B cell (primary cell): ENCODE data around the gene ZC3H18. TPM values are rescaled to one million over a fixed set of nuclear protein-coding genes. Genes with fewer than 3 reads are reported as not detected.

Experiments used
- ATAC-seq: fragments of 200-7000 bp; cut with Tn5 transposase; one replicate; pipeline ENCODE4 v1.10.0; 2021; ENCODE audit warnings: low read depth, mild to moderate bottlenecking, moderate number of reproducible peaks, moderate library complexity
- CTCF ChIA-PET: fragments of 350-600 bp; sonication (Branson Sonifier 250); formaldehyde crosslinking; loops from one replicate; lab custom pipeline; 2021; ENCODE audit warnings: antibody characterized with exemption, inconsistent platforms; lab: Charles Lee
- POLR2A ChIA-PET: fragments of 350-600 bp; sonication (Branson Sonifier 250); formaldehyde crosslinking; loops from one replicate; lab custom pipeline; 2021; ENCODE audit warnings: antibody characterized with exemption; lab: Charles Lee
- DNase-seq: peaks from one replicate; pipeline ENCODE4 v3.0.0; 2013
- H2AFZ ChIP-seq: 2 replicates; pipeline ENCODE4 v1.6.1; 2012; ENCODE audit warnings: mild to moderate bottlenecking, low read depth, low read length; ENCODE audit not compliant: insufficient read depth, poor library complexity, severe bottlenecking
- H3K27ac ChIP-seq, 2 donors: 1 replicate in 1 of 2; 2 replicates in 1 of 2; pipeline ENCODE4 v1.5.1; 2012 to 2013; ENCODE audit warnings: low read length in 2 of 2, mild to moderate bottlenecking in 2 of 2, moderate library complexity in 1 of 2
- H3K27me3 ChIP-seq, 4 experiments: fragments of 200-600 bp in 1 of 4; sonication (generic) in 1 of 4; replicated peaks in 1 of 4; 1 replicate in 2 of 4; 2 replicates in 2 of 4; pipeline versions ENCODE4 v1.6.1 to v1.7.0; 2013 to 2016; ENCODE audit warnings: low read length in 3 of 4, mild to moderate bottlenecking in 2 of 4, mixed read lengths in 1 of 4, moderate library complexity in 1 of 4; ENCODE audit not compliant: insufficient read depth in 4 of 4, control insufficient read depth in 3 of 4; ENCODE audit errors: control extremely low read depth in 1 of 4
- H3K36me3 ChIP-seq, 2 experiments: replicated peaks in 1 of 2; 1 replicate in 1 of 2; 2 replicates in 1 of 2; pipeline versions ENCODE4 v1.6.1 to v1.7.1; 2013; ENCODE audit warnings: low read length in 1 of 2; ENCODE audit not compliant: insufficient read depth in 2 of 2, control insufficient read depth in 1 of 2; ENCODE audit errors: control extremely low read depth in 1 of 2, extremely low read depth in 1 of 2
- H3K4me1 ChIP-seq, 2 donors: fragments of 200-600 bp in 1 of 2; sonication (generic) in 1 of 2; 1 replicate in 1 of 2; 2 replicates in 1 of 2; pipeline versions ENCODE4 v1.5.1 to v1.6.1; 2013 to 2017; ENCODE audit warnings: low read length in 2 of 2; ENCODE audit not compliant: control insufficient read depth in 2 of 2, insufficient read depth in 2 of 2
- H3K4me2 ChIP-seq: replicated peaks from 2 replicates; pipeline ENCODE3; 2012; ENCODE audit warnings: mild to moderate bottlenecking, low read depth, low read length; ENCODE audit not compliant: poor library complexity, severe bottlenecking
- H3K4me3 ChIP-seq, 5 experiments: fragments of 200-600 bp in 1 of 5; sonication (generic) in 1 of 5; 1 replicate in 3 of 5; 2 replicates in 2 of 5; pipeline versions ENCODE4 v1.5.1 to v1.7.0; 2011 to 2016; ENCODE audit warnings: low read length in 4 of 5, mild to moderate bottlenecking in 4 of 5, low read depth in 2 of 5, control low read depth in 1 of 5, moderate library complexity in 1 of 5; ENCODE audit not compliant: insufficient read depth in 1 of 5; ENCODE audit errors: control extremely low read depth in 1 of 5, extremely low read depth in 1 of 5
- H3K79me2 ChIP-seq: fragments of 200-600 bp; sonication (generic); one replicate; pipeline ENCODE4 v1.6.0; 2016; ENCODE audit warnings: low read length; ENCODE audit not compliant: control insufficient read depth, insufficient read depth
- H3K9ac ChIP-seq: fragments of 200-600 bp; sonication (generic); 2 replicates; pipeline ENCODE4 v1.6.1; 2017; ENCODE audit warnings: mild to moderate bottlenecking, low read length, moderate library complexity
- H3K9me3 ChIP-seq, 3 donors: one replicate each; pipeline versions ENCODE4 v1.6.1 to v1.7.1; 2013; ENCODE audit warnings: low read length in 2 of 3; ENCODE audit not compliant: control insufficient read depth in 2 of 3, insufficient read depth in 1 of 3; ENCODE audit errors: control extremely low read depth in 1 of 3
- H4K20me1 ChIP-seq: 2 replicates; pipeline ENCODE4 v1.6.0; 2012; ENCODE audit warnings: mild to moderate bottlenecking, low read length; ENCODE audit not compliant: insufficient read depth, control insufficient read depth, poor library complexity, severe bottlenecking
- H3K27ac Mint-ChIP-seq: one replicate; pipeline ENCODE4 v1.8.0; 2021; ENCODE audit warnings: mixed read lengths
- H3K27me3 Mint-ChIP-seq: one replicate; pipeline ENCODE4 v1.8.0; 2021; ENCODE audit warnings: mixed read lengths
- H3K4me1 Mint-ChIP-seq: one replicate; pipeline ENCODE4 v1.8.0; 2021; ENCODE audit warnings: mixed read lengths
- H3K4me3 Mint-ChIP-seq: one replicate; pipeline ENCODE4 v1.8.0; 2021; ENCODE audit warnings: mixed read lengths
- H3K9me3 Mint-ChIP-seq: one replicate; pipeline ENCODE4 v1.8.0; 2022; ENCODE audit warnings: mixed read lengths; ENCODE audit not compliant: insufficient read depth
- EZH2 ChIP-seq: IDR thresholded peaks from 2 replicates; pipeline ENCODE4 v1.6.1; 2012; ENCODE audit warnings: borderline replicate concordance, low read depth, mild to moderate bottlenecking, moderate library complexity, low read length; ENCODE audit not compliant: insufficient read depth, poor library complexity, severe bottlenecking
- WGBS: methylation state at CpG from one replicate; pipeline ENCODE4 v1.1.5; 2013; ENCODE audit warnings: missing lambda C conversion rate; ENCODE audit not compliant: insufficient coverage; 5-methylcytosine and 5-hydroxymethylcytosine counted together
- intact Hi-C: fragments of 100-400 bp; cut with micrococcal nuclease; formaldehyde crosslinking; loops from one replicate; pipeline ENCODE4 v1.10.0; 2022
- polyA plus RNA-seq: library from polyadenylated mRNA; depleted of rRNA; stranded (reverse); fragments of >200 nt; gene quantifications from 2 replicates; pipeline ENCODE4 v1.2.3, GENCODE V29; 2012
- total RNA-seq, 2 donors: library from RNA; stranded (reverse); fragments of 120-200 nt in 1 of 2; gene quantifications; 1 replicate in 1 of 2; 2 replicates in 1 of 2; pipeline versions ENCODE4 v1.2.3 to v1.2.4, GENCODE V29; 2013 to 2022
- TF ChIP-seq, protein P1 (sequence below): fragments of 200-600 bp; IDR thresholded peaks from one replicate; pipeline ENCODE4 v1.8.0; 2022; ENCODE audit warnings: antibody characterized with exemption, mild to moderate bottlenecking

ZC3H18 gene
- total and polyA plus RNA-seq, 2 donors (not counting 1 experiment from before 2014, with no cell fraction given): 40.4 to 74.2 TPM

DNA sequence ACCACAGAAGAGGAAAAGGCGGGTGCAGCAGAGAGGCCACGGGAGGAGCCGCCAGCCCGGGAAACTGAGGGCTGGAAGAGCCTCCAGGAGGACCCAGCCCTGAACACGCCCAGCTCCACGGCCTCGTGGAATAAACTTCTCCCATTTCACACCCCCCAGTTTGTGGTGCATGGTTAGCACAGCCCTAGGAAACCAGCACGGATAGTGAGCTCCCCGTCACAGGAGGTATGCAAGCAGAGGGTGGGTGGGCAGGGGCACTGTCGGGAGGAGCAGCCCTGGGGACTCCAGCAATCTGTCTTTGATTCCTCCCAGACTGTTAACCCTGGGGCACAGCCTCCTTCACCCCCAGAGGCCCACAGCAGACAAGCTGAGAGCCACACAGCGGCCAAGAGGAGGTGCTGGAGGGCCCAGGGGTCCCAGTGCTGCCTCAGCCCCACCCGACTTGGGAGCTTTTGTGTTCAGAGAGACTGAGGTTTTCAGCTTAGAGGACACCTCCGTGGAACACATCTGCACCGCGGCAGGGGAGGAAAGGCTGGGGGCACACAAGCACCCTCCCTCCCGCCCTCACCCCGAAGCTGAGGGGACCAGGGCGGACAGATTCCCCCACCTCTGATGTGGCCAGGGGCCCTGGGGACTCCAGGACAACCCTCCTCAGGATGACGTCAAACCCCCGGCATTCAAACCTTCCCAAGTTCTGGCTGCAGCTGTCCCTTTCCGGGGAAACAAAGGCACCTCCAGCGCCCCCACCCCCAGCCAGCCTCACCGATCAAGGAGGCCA lies 66.5 kb downstream of the ZC3H18 start:
- H3K36me3 ChIP-seq: peaks cover 0 to 8% of the 10 kb centered on the region in 2 experiments
- TF ChIP-seq, protein P1, sequence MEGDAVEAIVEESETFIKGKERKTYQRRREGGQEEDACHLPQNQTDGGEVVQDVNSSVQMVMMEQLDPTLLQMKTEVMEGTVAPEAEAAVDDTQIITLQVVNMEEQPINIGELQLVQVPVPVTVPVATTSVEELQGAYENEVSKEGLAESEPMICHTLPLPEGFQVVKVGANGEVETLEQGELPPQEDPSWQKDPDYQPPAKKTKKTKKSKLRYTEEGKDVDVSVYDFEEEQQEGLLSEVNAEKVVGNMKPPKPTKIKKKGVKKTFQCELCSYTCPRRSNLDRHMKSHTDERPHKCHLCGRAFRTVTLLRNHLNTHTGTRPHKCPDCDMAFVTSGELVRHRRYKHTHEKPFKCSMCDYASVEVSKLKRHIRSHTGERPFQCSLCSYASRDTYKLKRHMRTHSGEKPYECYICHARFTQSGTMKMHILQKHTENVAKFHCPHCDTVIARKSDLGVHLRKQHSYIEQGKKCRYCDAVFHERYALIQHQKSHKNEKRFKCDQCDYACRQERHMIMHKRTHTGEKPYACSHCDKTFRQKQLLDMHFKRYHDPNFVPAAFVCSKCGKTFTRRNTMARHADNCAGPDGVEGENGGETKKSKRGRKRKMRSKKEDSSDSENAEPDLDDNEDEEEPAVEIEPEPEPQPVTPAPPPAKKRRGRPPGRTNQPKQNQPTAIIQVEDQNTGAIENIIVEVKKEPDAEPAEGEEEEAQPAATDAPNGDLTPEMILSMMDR: no peak
- TF ChIP-seq EZH2: no peak
- H3K79me2 ChIP-seq: peaks cover 9% of the 10 kb centered on the region
- no peak overlapping the region for H3K4me3 ChIP-seq
- H3K4me2 ChIP-seq: no peak overlapping the region
- DNase-seq: no peak
- no peak overlapping the region for H3K27ac ChIP-seq
- CTCF ChIA-PET: interaction anchor here (1.3 to 2.9 kb wide), 2 partner anchors 13 to 66 kb away, joined by 7 to 9 read pairs; partner anchors contain the start of gene ZC3H18
- H4K20me1 ChIP-seq: peaks cover 52% of the 10 kb centered on the region
- WGBS: 69% methylated on average over 17 of the region's 23 CpGs
- peaks cover 63 to 84% of the 10 kb centered on the region in 2 donors for H3K4me1 ChIP-seq
- Mint-ChIP-seq H3K9me3 (no peaks in the 10 kb centered on the region), H3K4me3 (peak overlapping the region; percentile 37), H3K27ac (peak overlapping the region; percentile 81), H3K27me3 (no peaks in the 10 kb centered on the region), H3K4me1 (peaks cover 72% of the 10 kb centered on the region)
- H3K27me3 ChIP-seq: peaks cover 0 to 8% (median 0%) of the 10 kb centered on the region in 4 experiments
- no peak for ATAC-seq
- H2AFZ ChIP-seq: no peak overlapping the region
- POLR2A ChIA-PET: interaction anchor here (0.6 to 2.7 kb wide), 6 partner anchors 13 to 133 kb away, joined by 3 to 16 read pairs (median 6); partner anchors contain the start of genes CYBA and MVD
- H3K9me3 ChIP-seq: peaks cover 0 to 32% (median 0%) of the 10 kb centered on the region in 3 donors
- H3K9ac ChIP-seq: no peak overlapping the region
- intact Hi-C loops: loop anchor here (10.0 kb wide), 1 partner anchor 148 kb away; the partner anchor contains the start of gene PIEZO1
